GM12878 (cell line): ENCODE results near the gene PTBP1. TPM values are rescaled to one million over a fixed set of nuclear protein-coding genes. Genes with fewer than 3 reads are reported as not detected.

ENCODE experiments used
- ATAC-seq: fragments of 200-7000 bp; cut with Tn5 transposase; 3 replicates; pipeline ENCODE4 v1.9.1; 2020; ENCODE audit warnings: mild to moderate bottlenecking, moderate library complexity
- BruUV-seq: library from RNA; stranded (reverse); fragments of 400-500 nt; replicated peaks from 2 replicates; lab custom pipeline; 2021; lab: Mats Ljungman, UMichigan
- CTCF ChIA-PET: fragments of 300-600 bp; sonication (Branson Sonifier 250); formaldehyde crosslinking; extraction: SDS; loops from one replicate; lab custom pipeline; 2021; ENCODE audit warnings: inconsistent platforms; lab: Yijun Ruan, JAX
- POLR2A ChIA-PET: fragments of 350-600 bp; formaldehyde crosslinking; extraction: SDS; loops from one replicate; lab custom pipeline; 2021; ENCODE audit warnings: inconsistent platforms; lab: Charles Lee
- RAD21 ChIA-PET: fragments of 300-600 bp; sonication (Branson Sonifier 250); formaldehyde crosslinking; loops from one replicate; lab custom pipeline; 2023; ENCODE audit warnings: antibody characterized with exemption; ENCODE audit not compliant: unreplicated experiment; lab: Charles Lee
- SMC1A ChIA-PET: fragments of 300-600 bp; sonication (Branson Sonifier 250); formaldehyde crosslinking; loops from one replicate; lab custom pipeline; 2023; ENCODE audit not compliant: unreplicated experiment, uncharacterized antibody; lab: Charles Lee
- DNase-seq: peaks from one replicate; pipeline ENCODE4 v3.0.0-alpha.2; 2011; ENCODE audit warnings: low read depth, low spot score
- FAIRE-seq: peaks from 3 replicates; lab custom pipeline; 2011; peaks lifted over from hg19 to GRCh38; lab: Jason Lieb, UNC
- H2AFZ ChIP-seq: 2 replicates; pipeline ENCODE4 v1.6.0; 2011; ENCODE audit warnings: low read depth, low read length, control low read depth; ENCODE audit not compliant: control insufficient read depth
- H3K27ac ChIP-seq: 2 replicates; pipeline ENCODE4 v1.5.1; 2011; ENCODE audit warnings: control low read depth; ENCODE audit not compliant: control insufficient read depth, insufficient read depth
- H3K27me3 ChIP-seq, 2 experiments: replicated peaks in 1 of 2; 2 replicates each; pipeline versions ENCODE4 v1.6.0 to v1.6.1; 2011; ENCODE audit warnings: low read length in 1 of 2; ENCODE audit not compliant: control insufficient read depth in 2 of 2, insufficient read depth in 2 of 2
- H3K36me3 ChIP-seq, 2 experiments: 2 replicates each; pipeline ENCODE4 v1.5.1; 2011; ENCODE audit warnings: low read length in 1 of 2; ENCODE audit not compliant: control insufficient read depth in 2 of 2, insufficient read depth in 2 of 2
- H3K4me1 ChIP-seq: 2 replicates; pipeline ENCODE4 v1.6.1; 2011; ENCODE audit warnings: mild to moderate bottlenecking, low read length, moderate library complexity, mixed read lengths; ENCODE audit not compliant: control insufficient read depth, insufficient read depth
- H3K4me2 ChIP-seq: 2 replicates; pipeline ENCODE4 v1.6.0; 2011; ENCODE audit warnings: control low read depth; ENCODE audit not compliant: control insufficient read depth, insufficient read depth
- H3K4me3 ChIP-seq: fragments of 200-600 bp; sonication (generic); 2 replicates; pipeline ENCODE4 v1.5.1; 2016
- H3K79me2 ChIP-seq: 2 replicates; pipeline ENCODE4 v1.6.0; 2011; ENCODE audit warnings: low read length; ENCODE audit not compliant: control insufficient read depth, insufficient read depth
- H3K9ac ChIP-seq: 2 replicates; pipeline ENCODE4 v1.8.0; 2011; ENCODE audit warnings: low read length, control low read depth, mixed read lengths; ENCODE audit not compliant: control insufficient read depth, insufficient read depth
- H3K9me3 ChIP-seq: replicated peaks from 3 replicates; pipeline ENCODE4 v1.5.1; 2011; ENCODE audit warnings: mild to moderate bottlenecking, low read length; ENCODE audit not compliant: control insufficient read depth, insufficient read depth
- H4K20me1 ChIP-seq: 2 replicates; pipeline ENCODE4 v1.6.0; 2011; ENCODE audit not compliant: control insufficient read depth, insufficient read depth
- E2F4 ChIP-seq: IDR thresholded peaks from 2 replicates; pipeline ENCODE4 v1.6.1; 2012; ENCODE audit warnings: low read depth, low read length, improper control_type of control experiment
- ETV6 ChIP-seq, 2 experiments: fragments of 450-650 bp in 1 of 2; IDR thresholded peaks in 1 of 2; conservative IDR thresholded peaks in 1 of 2; 2 replicates each; pipeline ENCODE4 v1.6.1; 2014; ENCODE audit warnings: antibody characterized with exemption in 1 of 2, borderline replicate concordance in 1 of 2, low read depth in 1 of 2, mild to moderate bottlenecking in 1 of 2, moderate library complexity in 1 of 2
- GATAD2B ChIP-seq: fragments of 450-650 bp; conservative IDR thresholded peaks from 2 replicates; pipeline ENCODE4 v1.6.1; 2017; ENCODE audit warnings: low read depth, mild to moderate bottlenecking, moderate library complexity
- HDAC2 ChIP-seq: fragments of 200-600 bp; sonication (generic); IDR thresholded peaks from 2 replicates; pipeline ENCODE4 v1.6.1; 2017
- KLF5 ChIP-seq: fragments of 450-650 bp; IDR thresholded peaks from 2 replicates; pipeline ENCODE4 v1.6.1; 2014; ENCODE audit warnings: mild to moderate bottlenecking; ENCODE audit not compliant: partially characterized antibody
- PBX3 ChIP-seq: IDR thresholded peaks from 2 replicates; pipeline ENCODE4 v1.6.1; 2011; ENCODE audit warnings: mild to moderate bottlenecking, low read depth, low read length, moderate library complexity; ENCODE audit not compliant: insufficient replicate concordance
- SP1 ChIP-seq: IDR thresholded peaks from one replicate; pipeline ENCODE4 v1.6.1; 2011; ENCODE audit warnings: low read depth, low read length
- WRNIP1 ChIP-seq: IDR thresholded peaks from 2 replicates; pipeline ENCODE4 v1.6.1; 2011; ENCODE audit warnings: low read depth, low read length, improper control_type of control experiment, borderline replicate concordance
- WGBS: methylation state at CpG from one replicate; pipeline ENCODE4 v1.1.6; 2016; ENCODE audit warnings: low lambda C conversion rate; ENCODE audit not compliant: insufficient replicate concordance, insufficient coverage; ENCODE audit errors: missing lambda C conversion rate; 5-methylcytosine and 5-hydroxymethylcytosine counted together
- in situ Hi-C: fragments of 300-500 bp; cut with MboI; formaldehyde crosslinking; loops from 9 replicates; pipeline ENCODE4 v1.14.3; 2018; ENCODE audit warnings: mixed read lengths
- intact Hi-C: fragments of 100-400 bp; cut with micrococcal nuclease; formaldehyde crosslinking; loops from one replicate; pipeline ENCODE4 v1.14.2; 2022; ENCODE audit not compliant: unreplicated experiment
- polyA plus RNA-seq, 11 experiments: library from polyadenylated mRNA; depleted of rRNA in 4 of 11; unstranded in 6 of 11; stranded (reverse) in 5 of 11; fragments of >200 nt; fragmentation: Nextera tagmentation in 4 of 11; fragmentation: Illumina TruSeq in 1 of 11; extraction: Ambion mirVana in 4 of 11; extraction: Trizol in 1 of 11; gene quantifications; 1 replicate in 1 of 11; 2 replicates in 10 of 11; pipeline versions ENCODE4 v1.2.1 to v1.2.3, GENCODE V29; 2011 to 2016; ENCODE audit warnings: inconsistent platforms in 2 of 11, missing spikeins in 2 of 11, low read depth in 1 of 11
- total RNA-seq, 4 experiments: library from RNA; depleted of rRNA in 3 of 4; stranded (reverse); fragments of >200 nt in 3 of 4; fragmentation: Illumina TruSeq in 1 of 4; extraction: Trizol in 1 of 4; gene quantifications; 2 replicates each; pipeline versions ENCODE4 v1.2.1 to v1.2.3, GENCODE V29; 2013 to 2021

The PTBP1 gene
- total and polyA plus RNA-seq, 10 of the 15 experiments (the other 5 are each of a cell fraction or from before 2014, with no cell fraction given) = 13.1 to 532 (median 217) TPM

GRCh38 chr19:755063-755462, 42.2 kb upstream of the PTBP1 start:
- H3K27ac ChIP-seq = no peak overlapping the region

More at GRCh38 chr19:755063-755462, 42.2 kb upstream of the PTBP1 start:
- H3K4me1 ChIP-seq = no peaks in the 10 kb centered on the region
- ChIA-PET RAD21 (no interaction called here), SMC1A (no interaction called here)
- no peaks in the 10 kb centered on the region for H3K36me3 ChIP-seq
- H3K27me3 ChIP-seq = no peaks in the 10 kb centered on the region
- H3K4me3 ChIP-seq = no peak overlapping the region
- BruUV-seq = no TSS peak
- no peaks in the 10 kb centered on the region for H3K79me2 ChIP-seq
- DNase-seq (no peak), FAIRE-seq (no peak)
- no peak overlapping the region for H3K9ac ChIP-seq
- H3K9me3 ChIP-seq = peaks cover 7% of the 10 kb centered on the region; the same call in 1 of the 3 replicates
- no peak overlapping the region for H2AFZ ChIP-seq
- TF ChIP-seq HDAC2 (no peak), KLF5 (no peak), ETV6 (conservative IDR thresholded peaks at IDR 0.05 in 1 of 2, IDR thresholded peaks at IDR 0.05 in 1 of 2; ENCODE audit: borderline replicate concordance in 1 of 2, low read depth in 1 of 2) (no peak), GATAD2B (no peak), WRNIP1 (no peak), SP1 (no peak), PBX3 (no peak), E2F4 (no peak)
- TF ChIP-seq, all 136 proteins: peak for 0
- intact Hi-C loops = no loop called here
- Histone ChIP-seq H3K4me2 (no peak overlapping the region), H4K20me1 (no peaks in the 10 kb centered on the region)
- POLR2A ChIA-PET = no interaction called here
- ATAC-seq = no peak
- in situ Hi-C loops = no loop called here
- CTCF ChIA-PET = no interaction called here
- 69% methylated on average over 15 of the region's 15 CpGs for WGBS
